IMR-90 (cell line): ENCODE measurements around the gene CRLF1. TPM values are rescaled to one million over a fixed set of nuclear protein-coding genes. Genes with fewer than 3 reads are reported as not detected.
"Not testable (repeated sequence)": the region's sequence is repeated elsewhere in the genome, so short reads cannot be mapped to it uniquely, and the experiment has no call there.

ENCODE experiments used
- ATAC-seq: fragments of 200-7000 bp; cut with Tn5 transposase; 2 replicates; pipeline ENCODE4 v1.9.1; 2020; ENCODE audit warnings: low read depth, mild to moderate bottlenecking, moderate library complexity
- BruUV-seq: library from RNA; stranded (reverse); fragments of 400-500 nt; replicated peaks from 2 replicates; lab custom pipeline; 2021; lab: Mats Ljungman, UMichigan
- CTCF ChIA-PET: fragments of 300-600 bp; formaldehyde crosslinking; extraction: SDS; loops from one replicate; lab custom pipeline; 2021; ENCODE audit warnings: antibody characterized with exemption; lab: Yijun Ruan, JAX
- POLR2A ChIA-PET: fragments of 300-600 bp; sonication (Branson Sonifier 250); formaldehyde crosslinking; loops from one replicate; lab custom pipeline; 2022; ENCODE audit warnings: antibody characterized with exemption; ENCODE audit not compliant: unreplicated experiment; lab: Charles Lee
- DNase-seq: peaks from one replicate; pipeline ENCODE4 v3.0.0; 2013
- H2AFZ ChIP-seq: replicated peaks from 2 replicates; pipeline ENCODE3; 2013; ENCODE audit warnings: low read length, mild to moderate bottlenecking; ENCODE audit not compliant: poor library complexity
- H2AK5ac ChIP-seq: 2 replicates; pipeline ENCODE4 v1.6.1; 2013; ENCODE audit warnings: low read depth, low read length, inconsistent platforms
- H2AK9ac ChIP-seq: replicated peaks from 2 replicates; pipeline ENCODE3; 2013; ENCODE audit warnings: mild to moderate bottlenecking, low read depth, low read length, moderate library complexity; ENCODE audit not compliant: poor library complexity
- H2BK120ac ChIP-seq: 2 replicates; pipeline ENCODE4 v1.6.1; 2013; ENCODE audit warnings: low read depth, low read length, inconsistent platforms
- H2BK15ac ChIP-seq: 3 replicates; pipeline ENCODE4 v1.6.1; 2013; ENCODE audit warnings: low read depth, low read length, inconsistent platforms
- H2BK20ac ChIP-seq: 2 replicates; pipeline ENCODE4 v1.6.1; 2013; ENCODE audit warnings: low read depth, mild to moderate bottlenecking, inconsistent platforms, low read length, moderate library complexity
- H2BK5ac ChIP-seq: 2 replicates; pipeline ENCODE4 v1.6.1; 2013; ENCODE audit warnings: mild to moderate bottlenecking, low read depth, low read length, inconsistent platforms; ENCODE audit not compliant: poor library complexity, severe bottlenecking
- H3K14ac ChIP-seq: replicated peaks from 2 replicates; pipeline ENCODE4 v1.6.1; 2013; ENCODE audit warnings: low read depth, low read length, inconsistent platforms
- H3K18ac ChIP-seq: 2 replicates; pipeline ENCODE4 v1.6.1; 2013; ENCODE audit warnings: low read depth, low read length, control low read depth
- H3K23ac ChIP-seq: 2 replicates; pipeline ENCODE4 v1.6.1; 2013; ENCODE audit warnings: low read depth, low read length, inconsistent platforms
- H3K27ac ChIP-seq: 2 replicates; pipeline ENCODE4 v1.5.1; 2013; ENCODE audit warnings: mild to moderate bottlenecking, control low read depth, low read length; ENCODE audit not compliant: insufficient read depth
- H3K27me3 ChIP-seq: 2 replicates; pipeline ENCODE4 v1.6.1; 2013; ENCODE audit warnings: low read length; ENCODE audit not compliant: control insufficient read depth, insufficient read depth
- H3K36me3 ChIP-seq: 2 replicates; pipeline ENCODE4 v1.6.1; 2013; ENCODE audit warnings: low read length, mixed read lengths; ENCODE audit not compliant: control insufficient read depth, insufficient read depth
- H3K4ac ChIP-seq: 2 replicates; pipeline ENCODE4 v1.6.1; 2013; ENCODE audit warnings: low read depth, low read length, inconsistent platforms
- H3K4me1 ChIP-seq: 2 replicates; pipeline ENCODE4 v1.6.1; 2013; ENCODE audit warnings: low read length, mixed read lengths; ENCODE audit not compliant: control insufficient read depth, insufficient read depth
- H3K4me2 ChIP-seq: 2 replicates; pipeline ENCODE4 v1.6.1; 2013; ENCODE audit warnings: low read depth, mild to moderate bottlenecking, control low read depth, low read length, moderate library complexity
- H3K4me3 ChIP-seq: 2 replicates; pipeline ENCODE4 v1.5.1; 2013; ENCODE audit warnings: low read depth, mild to moderate bottlenecking, control low read depth, low read length, moderate library complexity; ENCODE audit not compliant: insufficient read depth
- H3K56ac ChIP-seq: 2 replicates; pipeline ENCODE4 v1.6.1; 2013; ENCODE audit warnings: low read length, inconsistent platforms; ENCODE audit not compliant: insufficient read depth; ENCODE audit errors: extremely low read depth
- H3K79me1 ChIP-seq, 2 experiments: 2 replicates each; pipeline ENCODE4 v1.6.1; 2013; ENCODE audit warnings: low read length in 2 of 2, inconsistent platforms in 1 of 2, low read depth in 1 of 2
- H3K9ac ChIP-seq: 2 replicates; pipeline ENCODE4 v1.6.1; 2013; ENCODE audit warnings: low read depth, low read length, control low read depth
- H3K9me1 ChIP-seq: 2 replicates; pipeline ENCODE4 v1.6.1; 2013; ENCODE audit warnings: low read length, inconsistent platforms; ENCODE audit not compliant: insufficient read depth
- H3K9me3 ChIP-seq: 2 replicates; pipeline ENCODE4 v1.6.1; 2013; ENCODE audit warnings: low read length; ENCODE audit not compliant: control insufficient read depth, insufficient read depth
- H4K20me1 ChIP-seq: 2 replicates; pipeline ENCODE4 v1.6.1; 2013; ENCODE audit warnings: low read length, inconsistent platforms; ENCODE audit not compliant: insufficient read depth
- H4K5ac ChIP-seq: 2 replicates; pipeline ENCODE4 v1.6.1; 2013; ENCODE audit warnings: mild to moderate bottlenecking, low read depth, low read length, control low read depth
- H4K8ac ChIP-seq, 2 experiments: 2 replicates each; pipeline ENCODE4 v1.6.1; 2013; ENCODE audit warnings: low read depth in 2 of 2, low read length in 2 of 2, control low read depth in 1 of 2, inconsistent platforms in 1 of 2
- H4K91ac ChIP-seq: 2 replicates; pipeline ENCODE4 v1.6.1; 2013; ENCODE audit warnings: low read depth, low read length, inconsistent platforms; ENCODE audit not compliant: insufficient read depth
- BHLHE40 ChIP-seq: fragments of 150-350 bp; IDR thresholded peaks from 2 replicates; pipeline ENCODE4 v1.6.1; 2016; ENCODE audit warnings: mild to moderate bottlenecking, low read depth, low read length
- FOS ChIP-seq: fragments of 150-350 bp; IDR thresholded peaks from 2 replicates; pipeline ENCODE4 v1.6.1; 2016; ENCODE audit warnings: low read depth, low read length
- MXI1 ChIP-seq: IDR thresholded peaks from 2 replicates; pipeline ENCODE4 v1.6.1; 2012; ENCODE audit warnings: low read depth, mild to moderate bottlenecking, low read length, moderate library complexity, borderline replicate concordance
- WGBS, 2 experiments: methylation state at CpG; one replicate each; pipeline versions ENCODE4 v1.1.5 to v1.1.7; 2013; ENCODE audit warnings: missing lambda C conversion rate in 2 of 2; ENCODE audit not compliant: insufficient read length in 1 of 2; ENCODE audit errors: extremely low coverage in 2 of 2; 5-methylcytosine and 5-hydroxymethylcytosine counted together
- dilution Hi-C: fragments of 300-500 bp; cut with HindIII; formaldehyde crosslinking; loops from one replicate; pipeline ENCODE4 v1.14.3; 2018; ENCODE audit warnings: low sequenced_read_pairs; ENCODE audit not compliant: unreplicated experiment
- in situ Hi-C: fragments of 300-500 bp; cut with MboI; formaldehyde crosslinking; loops from 3 replicates; pipeline ENCODE4 v1.14.3; 2019; ENCODE audit warnings: low sequenced_read_pairs, inconsistent platforms, mixed read lengths
- intact Hi-C: fragments of 100-400 bp; cut with micrococcal nuclease; formaldehyde crosslinking; loops from 2 replicates; pipeline ENCODE4 v1.10.0; 2022
- polyA plus RNA-seq, 3 experiments: library from polyadenylated mRNA; depleted of rRNA; stranded (reverse); fragments of >200 nt; gene quantifications; 2 replicates each; pipeline ENCODE4 v1.2.3, GENCODE V29; 2012; ENCODE audit warnings: low replicate concordance in 1 of 3
- total RNA-seq: library from RNA; depleted of rRNA; stranded (reverse); fragments of >200 nt; gene quantifications from 2 replicates; pipeline ENCODE4 v1.2.3, GENCODE V29; 2012

Gene CRLF1
- total and polyA plus RNA-seq, 2 of the 4 experiments (the other 2 are of a cell fraction) = 0.18 to 3.1 TPM

- H3K23ac ChIP-seq = no peak overlapping the region
- H3K4me3 ChIP-seq = no peak overlapping the region
- intact Hi-C loops (loop anchor here (1.0 kb wide), 4 partner anchors 57 to 254 kb away; no protein-coding TSS in a partner anchor), dilution Hi-C loops (no loop called here), in situ Hi-C loops (no loop called here)
- H4K5ac ChIP-seq = no peak overlapping the region
- H4K8ac ChIP-seq = no peak overlapping the region
- H3K4ac ChIP-seq = no peak overlapping the region
- H3K27me3 ChIP-seq = no peaks in the 10 kb centered on the region; the same call in 1 of the 2 replicates
- ChIA-PET CTCF (interaction anchor here (0.6 to 3.0 kb wide), 8 partner anchors 19 to 386 kb away, joined by 3 to 12 read pairs (median 3); no protein-coding TSS in a partner anchor), POLR2A (interaction anchor here (0.6 kb wide), 2 partner anchors 250 to 252 kb away, joined by 3 to 12 read pairs; no protein-coding TSS in a partner anchor)
- H4K20me1 ChIP-seq = peaks cover 9% of the 10 kb centered on the region
- WGBS, 2 experiments = 70% methylated on average over 8 of the region's 25 CpGs; no CpG with 5 or more reads in 1 of the 2 experiments
- peak overlapping the region; percentile 90 for H2AFZ ChIP-seq
- H3K9me1 ChIP-seq = no peaks in the 10 kb centered on the region
- H3K27ac ChIP-seq = no peak overlapping the region
- peak overlapping the region; percentile 52 for H2AK9ac ChIP-seq
- H2BK5ac ChIP-seq = no peak overlapping the region
- H3K9ac ChIP-seq = no peak overlapping the region
- ATAC-seq (no peak), DNase-seq (no peak)
- H2BK20ac ChIP-seq = no peak overlapping the region
- H2BK120ac ChIP-seq = no peak overlapping the region
- peaks cover 8% of the 10 kb centered on the region for H3K4me1 ChIP-seq
- 0 out of 2 replicates have a peak overlapping the region, but pooled peaks have one; percentile 4 for H2AK5ac ChIP-seq
- H3K79me1 ChIP-seq = peaks cover 6 to 20% of the 10 kb centered on the region in 2 experiments; a peak in 3 of 4 replicates
- no TSS peak for BruUV-seq
- H4K91ac ChIP-seq = no peak overlapping the region
- no peak overlapping the region for H3K18ac ChIP-seq
- H2BK15ac ChIP-seq = no peak overlapping the region
- no peaks in the 10 kb centered on the region for H3K9me3 ChIP-seq
- no peak overlapping the region for H3K56ac ChIP-seq
- peaks cover 4% of the 10 kb centered on the region for H3K36me3 ChIP-seq
- TF ChIP-seq FOS (no peak), BHLHE40 (no peak), MXI1 (no peak)
- H3K4me2 ChIP-seq = no peak overlapping the region; the same call in 1 of the 2 replicates
- H3K14ac ChIP-seq = no peak overlapping the region
Measured at GRCh38 chr19:18593367-18594095, 13.1 kb downstream of the CRLF1 start.

GRCh38 chr19:18592732-18593131, 13.9 kb downstream of the CRLF1 start:
- ATAC-seq, H4K8ac ChIP-seq, H3K23ac ChIP-seq, dilution Hi-C loops, H3K18ac ChIP-seq, H2BK15ac ChIP-seq, H3K14ac ChIP-seq, H3K27ac ChIP-seq, H3K27me3 ChIP-seq, H3K56ac ChIP-seq, H3K9me1 ChIP-seq, H3K4me1 ChIP-seq, in situ Hi-C loops, DNase-seq, H3K9me3 ChIP-seq, H2BK120ac ChIP-seq, H4K5ac ChIP-seq, H2AK9ac ChIP-seq, H4K20me1 ChIP-seq, H3K4me2 ChIP-seq, POLR2A ChIA-PET, H3K36me3 ChIP-seq, H4K91ac ChIP-seq, H3K4me3 ChIP-seq, intact Hi-C loops, H2BK20ac ChIP-seq, H3K4ac ChIP-seq, H2AFZ ChIP-seq, H2AK5ac ChIP-seq, H3K9ac ChIP-seq, BruUV-seq, H2BK5ac ChIP-seq: not testable (repeated sequence)
- CTCF ChIA-PET = interaction anchor here (3.0 kb wide), 1 partner anchor 255 kb away, joined by 12 read pairs; no protein-coding TSS in a partner anchor
- H3K79me1 ChIP-seq = peaks cover 6 to 20% of the 10 kb centered on the region in 2 experiments; a peak in 3 of 4 replicates
- no CpG with 5 or more reads among the region's 5 CpGs for WGBS, 2 experiments
